Measurements from ENCODE around the gene PMF1.

Gene PMF1

DNA sequence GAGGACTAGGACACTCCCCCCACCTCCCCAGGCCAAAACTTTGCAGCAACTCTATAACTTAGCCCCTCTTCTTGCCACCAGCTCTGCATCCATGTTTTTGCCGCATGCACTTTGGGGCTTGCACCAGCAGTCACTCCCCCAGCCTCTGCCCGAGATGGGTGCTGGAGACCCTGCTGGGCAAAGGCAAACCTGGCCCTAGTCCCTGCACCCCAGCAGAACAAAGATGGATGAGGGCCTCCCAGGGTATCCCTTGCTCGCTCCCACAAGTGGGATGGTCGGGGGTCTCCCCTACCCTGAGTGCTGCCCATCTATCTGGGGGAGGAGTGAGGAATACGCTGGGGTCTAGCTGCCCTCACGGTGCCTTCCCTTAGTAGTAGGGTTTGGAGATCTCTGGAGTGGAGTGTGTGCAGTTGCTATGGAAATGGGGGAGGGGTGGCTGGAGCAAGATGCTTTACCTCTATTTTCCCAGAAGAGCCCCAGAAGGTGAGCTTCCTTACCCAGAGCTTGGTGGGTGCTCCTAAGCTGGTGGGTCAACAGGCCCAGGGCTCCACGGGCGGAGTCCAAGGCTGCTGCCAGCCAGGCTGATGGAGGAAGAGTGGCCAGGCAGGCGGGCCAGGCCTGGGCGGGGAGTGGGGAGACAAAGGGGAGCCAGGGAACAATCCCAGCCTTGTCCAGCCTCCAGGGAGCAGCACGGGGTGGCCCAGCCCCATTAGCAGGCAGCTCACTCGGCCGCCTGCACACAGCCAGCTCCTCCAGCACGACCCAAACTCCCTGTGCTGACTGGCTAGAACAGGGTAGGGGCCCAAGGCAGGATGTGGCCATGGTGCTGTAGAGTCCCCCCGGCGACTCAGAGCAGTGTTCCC is 34.9 kb downstream of the PMF1 start, which contains the start of gene PAQR6:
PAQR6 (minus strand) TSS at position 597 of the 863 bp plus-strand sequence. CDS start 1,325 bp downstream, outside the sequence.
- TF ChIP-seq ZBTB7A (IDR thresholded peaks at IDR 0.05; ENCODE audit: low read depth) (no peak), TEAD4 (IDR thresholded peaks at IDR 0.05) (no peak), TCF12 (IDR thresholded peaks at IDR 0.05; ENCODE audit: low read depth) (no peak), NFIC (IDR thresholded peaks at IDR 0.05) (no peak; the same call in 1 of the 2 replicates), EP300 (IDR thresholded peaks at IDR 0.05; ENCODE audit: borderline replicate concordance) (no peak), MAX (IDR thresholded peaks at IDR 0.05) (no peak), CREB1 (IDR thresholded peaks at IDR 0.05; ENCODE audit: low read depth) (no peak), RAD21 (IDR thresholded peaks at IDR 0.05; ENCODE audit: low read depth) (no peak), TAF1 (IDR thresholded peaks at IDR 0.05; ENCODE audit: low read depth) (no peak), EGR1 (IDR thresholded peaks at IDR 0.05) (no peak), CEBPB (IDR thresholded peaks at IDR 0.05) (no peak), FOXM1 (IDR thresholded peaks at IDR 0.05; ENCODE audit: borderline replicate concordance, low read depth) (no peak), YY1 (IDR thresholded peaks at IDR 0.05; ENCODE audit: low read depth) (no peak)

DNA sequence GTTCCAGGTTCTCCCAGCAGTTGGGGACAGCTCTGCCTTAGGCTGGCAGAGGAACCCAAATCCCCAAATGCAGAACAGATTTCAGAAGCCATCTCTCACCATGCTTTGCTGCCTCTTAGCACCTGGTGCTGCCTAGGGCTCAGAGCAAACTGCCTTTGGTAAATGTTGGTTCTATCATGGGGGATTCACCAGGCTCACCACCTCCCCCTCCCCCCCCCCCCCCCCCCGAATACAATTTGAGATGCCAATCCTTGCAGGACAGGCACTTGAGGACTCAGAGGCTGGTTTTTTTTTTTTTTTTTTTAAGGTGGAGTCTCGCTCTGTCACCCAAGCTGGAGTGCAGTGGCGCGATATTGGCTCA is 35.5 kb downstream of the PMF1 start:
- TF ChIP-seq ZBTB7A (IDR thresholded peaks at IDR 0.05; ENCODE audit: low read depth) = no peak
- TF ChIP-seq NFIC (IDR thresholded peaks at IDR 0.05) = no peak
- TF ChIP-seq YY1 (IDR thresholded peaks at IDR 0.05; ENCODE audit: low read depth) = no peak
- TF ChIP-seq MAX (IDR thresholded peaks at IDR 0.05) = no peak
- TF ChIP-seq, protein P1, sequence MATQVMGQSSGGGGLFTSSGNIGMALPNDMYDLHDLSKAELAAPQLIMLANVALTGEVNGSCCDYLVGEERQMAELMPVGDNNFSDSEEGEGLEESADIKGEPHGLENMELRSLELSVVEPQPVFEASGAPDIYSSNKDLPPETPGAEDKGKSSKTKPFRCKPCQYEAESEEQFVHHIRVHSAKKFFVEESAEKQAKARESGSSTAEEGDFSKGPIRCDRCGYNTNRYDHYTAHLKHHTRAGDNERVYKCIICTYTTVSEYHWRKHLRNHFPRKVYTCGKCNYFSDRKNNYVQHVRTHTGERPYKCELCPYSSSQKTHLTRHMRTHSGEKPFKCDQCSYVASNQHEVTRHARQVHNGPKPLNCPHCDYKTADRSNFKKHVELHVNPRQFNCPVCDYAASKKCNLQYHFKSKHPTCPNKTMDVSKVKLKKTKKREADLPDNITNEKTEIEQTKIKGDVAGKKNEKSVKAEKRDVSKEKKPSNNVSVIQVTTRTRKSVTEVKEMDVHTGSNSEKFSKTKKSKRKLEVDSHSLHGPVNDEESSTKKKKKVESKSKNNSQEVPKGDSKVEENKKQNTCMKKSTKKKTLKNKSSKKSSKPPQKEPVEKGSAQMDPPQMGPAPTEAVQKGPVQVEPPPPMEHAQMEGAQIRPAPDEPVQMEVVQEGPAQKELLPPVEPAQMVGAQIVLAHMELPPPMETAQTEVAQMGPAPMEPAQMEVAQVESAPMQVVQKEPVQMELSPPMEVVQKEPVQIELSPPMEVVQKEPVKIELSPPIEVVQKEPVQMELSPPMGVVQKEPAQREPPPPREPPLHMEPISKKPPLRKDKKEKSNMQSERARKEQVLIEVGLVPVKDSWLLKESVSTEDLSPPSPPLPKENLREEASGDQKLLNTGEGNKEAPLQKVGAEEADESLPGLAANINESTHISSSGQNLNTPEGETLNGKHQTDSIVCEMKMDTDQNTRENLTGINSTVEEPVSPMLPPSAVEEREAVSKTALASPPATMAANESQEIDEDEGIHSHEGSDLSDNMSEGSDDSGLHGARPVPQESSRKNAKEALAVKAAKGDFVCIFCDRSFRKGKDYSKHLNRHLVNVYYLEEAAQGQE (IDR thresholded peaks at IDR 0.05; ENCODE audit: low read depth) = no peak
- TF ChIP-seq CEBPB (IDR thresholded peaks at IDR 0.05) = no peak
- no peak for TF ChIP-seq RAD21 (IDR thresholded peaks at IDR 0.05; ENCODE audit: low read depth)
- no peak for TF ChIP-seq CREB1 (IDR thresholded peaks at IDR 0.05; ENCODE audit: low read depth)
- TF ChIP-seq EP300 (IDR thresholded peaks at IDR 0.05; ENCODE audit: borderline replicate concordance) = no peak
- TF ChIP-seq TAF1 (IDR thresholded peaks at IDR 0.05; ENCODE audit: low read depth) = no peak
- TF ChIP-seq FOXM1 (IDR thresholded peaks at IDR 0.05; ENCODE audit: borderline replicate concordance, low read depth) = no peak
- no peak for TF ChIP-seq EGR1 (IDR thresholded peaks at IDR 0.05)
- TF ChIP-seq, protein P2, sequence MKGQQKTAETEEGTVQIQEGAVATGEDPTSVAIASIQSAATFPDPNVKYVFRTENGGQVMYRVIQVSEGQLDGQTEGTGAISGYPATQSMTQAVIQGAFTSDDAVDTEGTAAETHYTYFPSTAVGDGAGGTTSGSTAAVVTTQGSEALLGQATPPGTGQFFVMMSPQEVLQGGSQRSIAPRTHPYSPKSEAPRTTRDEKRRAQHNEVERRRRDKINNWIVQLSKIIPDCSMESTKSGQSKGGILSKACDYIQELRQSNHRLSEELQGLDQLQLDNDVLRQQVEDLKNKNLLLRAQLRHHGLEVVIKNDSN (IDR thresholded peaks at IDR 0.05) = no peak
- no peak for TF ChIP-seq TEAD4 (IDR thresholded peaks at IDR 0.05)
- TF ChIP-seq TCF12 (IDR thresholded peaks at IDR 0.05; ENCODE audit: low read depth) = no peak

DNA sequence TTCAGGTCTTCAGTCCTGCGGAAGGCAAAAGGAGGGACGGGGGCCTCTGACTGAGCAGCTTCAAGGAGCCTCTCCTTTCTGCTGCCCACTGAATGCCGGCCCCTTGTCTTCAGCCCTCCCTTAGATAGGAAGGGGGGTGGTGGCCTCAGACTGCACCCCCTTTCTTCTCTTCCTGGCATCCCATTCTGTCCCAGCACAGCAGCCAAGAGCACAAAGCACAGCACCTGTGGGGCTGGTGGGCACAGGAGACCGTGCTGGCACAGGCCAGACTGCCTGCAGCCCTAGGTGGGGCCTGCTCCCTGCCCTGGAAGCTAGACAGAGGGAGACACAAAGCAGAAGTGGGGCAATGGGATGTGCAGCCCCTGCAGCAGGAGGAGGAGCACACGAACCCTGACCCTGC is 36.8 kb downstream of the PMF1 start:
- TF ChIP-seq, protein P2 (IDR thresholded peaks at IDR 0.05) = no peak
- no peak for TF ChIP-seq RAD21 (IDR thresholded peaks at IDR 0.05; ENCODE audit: low read depth)
- no peak for TF ChIP-seq CREB1 (IDR thresholded peaks at IDR 0.05; ENCODE audit: low read depth)
- no peak for TF ChIP-seq NFIC (IDR thresholded peaks at IDR 0.05)
- TF ChIP-seq FOXM1 (IDR thresholded peaks at IDR 0.05; ENCODE audit: borderline replicate concordance, low read depth) = no peak
- TF ChIP-seq CEBPB (IDR thresholded peaks at IDR 0.05) = no peak
- TF ChIP-seq, protein P1 (IDR thresholded peaks at IDR 0.05; ENCODE audit: low read depth) = no peak
- TF ChIP-seq EP300 (IDR thresholded peaks at IDR 0.05; ENCODE audit: borderline replicate concordance) = no peak
- TF ChIP-seq YY1 (IDR thresholded peaks at IDR 0.05; ENCODE audit: low read depth) = no peak
- TF ChIP-seq ZBTB7A (IDR thresholded peaks at IDR 0.05; ENCODE audit: low read depth) = no peak
- TF ChIP-seq TCF12 (IDR thresholded peaks at IDR 0.05; ENCODE audit: low read depth) = no peak
- TF ChIP-seq TEAD4 (IDR thresholded peaks at IDR 0.05) = no peak
- no peak for TF ChIP-seq TAF1 (IDR thresholded peaks at IDR 0.05; ENCODE audit: low read depth)
- no peak for TF ChIP-seq MAX (IDR thresholded peaks at IDR 0.05)

GRCh38 chr1:156251527-156251926 is 38.7 kb downstream of the PMF1 start:
- no peak for TF ChIP-seq TAF1 (IDR thresholded peaks at IDR 0.05; ENCODE audit: low read depth)
- TF ChIP-seq, protein P1 (IDR thresholded peaks at IDR 0.05; ENCODE audit: low read depth) = no peak
- TF ChIP-seq NFIC (IDR thresholded peaks at IDR 0.05) = no peak
- TF ChIP-seq CREB1 (IDR thresholded peaks at IDR 0.05; ENCODE audit: low read depth) = no peak
- TF ChIP-seq EP300 (IDR thresholded peaks at IDR 0.05; ENCODE audit: borderline replicate concordance) = no peak
